ENCODE data around the gene NRAP.

The NRAP gene

GRCh38 chr10:113561214-113561613 is 102.6 kb downstream of the NRAP start:
- no peak for DNase-seq (ENCODE audit: low read depth)

- no peak for DNase-seq (ENCODE audit: low read depth)
Observed at GRCh38 chr10:113560071-113560470, 103.8 kb downstream of the NRAP start.

GRCh38 chr10:113557903-113558321 is 105.9 kb downstream of the NRAP start:
- no peak for DNase-seq (ENCODE audit: low read depth)

- DNase-seq (ENCODE audit: low read depth), result no peak
Observed at GRCh38 chr10:113557424-113557862, 106.4 kb downstream of the NRAP start.

DNA sequence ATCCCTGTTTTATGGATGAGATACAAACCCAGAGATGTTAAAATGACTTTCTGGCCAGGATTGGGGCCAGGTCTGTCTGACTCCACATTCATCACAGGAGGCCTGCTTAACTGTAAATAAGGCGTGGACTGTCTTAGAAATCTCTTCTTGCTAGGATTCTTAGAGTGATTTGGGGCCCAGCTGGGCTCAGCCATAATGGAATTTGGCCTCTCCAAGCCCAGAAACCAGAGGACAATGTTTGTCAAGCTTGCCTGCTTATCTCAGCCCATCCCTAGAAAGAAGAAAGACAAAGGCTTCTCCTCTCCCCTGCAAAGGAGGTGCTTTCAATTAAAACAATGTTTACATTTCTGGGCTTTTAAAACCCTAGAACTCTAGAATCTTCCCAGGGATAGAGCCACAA is 108.1 kb downstream of the NRAP start:
- DNase-seq (ENCODE audit: low read depth), result no peak

DNA sequence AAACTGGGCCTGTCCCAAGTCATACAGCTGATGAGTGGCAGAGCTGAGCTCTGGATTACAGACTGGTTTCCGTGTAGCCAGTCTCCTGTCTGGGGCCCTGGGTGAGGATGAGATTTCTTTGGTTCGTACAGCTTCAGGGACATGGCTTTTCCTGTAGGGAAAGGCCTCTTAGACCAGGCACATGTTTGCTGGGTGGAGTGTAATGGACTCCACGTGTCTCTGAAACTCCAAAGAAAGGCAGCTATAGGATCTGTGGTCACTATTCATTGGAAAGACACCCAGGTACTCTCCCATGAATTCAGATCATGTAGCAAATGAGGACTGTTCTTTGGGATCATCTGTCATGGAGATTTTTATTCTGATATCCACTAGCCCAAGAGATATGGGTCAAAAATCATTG is 108.6 kb downstream of the NRAP start:
- no peak for DNase-seq (ENCODE audit: low read depth)

DNA sequence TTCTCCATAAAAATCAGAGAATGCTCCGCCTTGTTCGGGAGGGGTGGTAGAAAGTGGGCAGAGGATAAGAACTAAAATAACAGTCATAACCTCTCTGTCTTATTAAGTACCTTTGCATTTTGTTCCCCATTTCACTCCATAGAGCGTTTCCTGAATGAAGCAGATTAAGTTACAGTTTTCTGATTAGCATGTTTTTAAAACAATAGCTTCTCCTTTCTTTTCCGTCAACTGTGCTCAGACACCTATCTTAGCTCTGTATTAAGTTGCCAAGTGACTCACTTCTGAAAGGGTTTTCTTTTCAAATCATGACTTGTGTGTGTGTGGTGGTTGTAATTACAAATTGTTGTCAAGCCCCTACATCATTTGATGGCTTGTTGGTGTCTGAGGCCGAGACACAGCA is 109.6 kb downstream of the NRAP start:
- DNase-seq (ENCODE audit: low read depth), result no peak

- DNase-seq (ENCODE audit: low read depth), result no peak
Observed at GRCh38 chr10:113553149-113553548, 110.7 kb downstream of the NRAP start.

GRCh38 chr10:113552701-113553100 is 111.1 kb downstream of the NRAP start, which contains the start of gene HABP2:
Gene HABP2, plus strand, starts transcription at chr10:113553053. Its CDS starts 69 bp downstream, at chr10:113553122.
- no peak for DNase-seq (ENCODE audit: low read depth)

DNA sequence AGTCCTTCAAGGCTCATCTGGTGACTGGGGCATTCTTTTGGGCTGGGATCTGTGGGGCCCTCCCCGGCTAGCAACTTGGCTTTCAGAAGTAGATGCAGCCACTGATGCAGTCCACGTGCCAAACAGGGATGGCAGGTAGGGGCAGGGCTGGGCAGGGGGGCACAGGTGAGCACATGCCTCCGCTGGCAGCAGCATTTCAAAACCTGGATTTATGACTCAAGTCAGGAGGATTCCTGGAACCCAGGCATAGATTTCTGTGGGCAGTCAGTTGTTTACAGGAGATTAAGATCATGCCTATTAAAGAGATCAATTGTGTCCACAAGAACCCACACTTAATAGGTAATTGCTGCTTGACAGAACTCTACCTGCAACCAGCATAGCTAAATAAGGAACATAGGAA is 111.8 kb downstream of the NRAP start:
- DNase-seq (ENCODE audit: low read depth), result no peak

- DNase-seq (ENCODE audit: low read depth), result no peak
Observed at GRCh38 chr10:113550365-113550764, 113.5 kb downstream of the NRAP start.

DNA sequence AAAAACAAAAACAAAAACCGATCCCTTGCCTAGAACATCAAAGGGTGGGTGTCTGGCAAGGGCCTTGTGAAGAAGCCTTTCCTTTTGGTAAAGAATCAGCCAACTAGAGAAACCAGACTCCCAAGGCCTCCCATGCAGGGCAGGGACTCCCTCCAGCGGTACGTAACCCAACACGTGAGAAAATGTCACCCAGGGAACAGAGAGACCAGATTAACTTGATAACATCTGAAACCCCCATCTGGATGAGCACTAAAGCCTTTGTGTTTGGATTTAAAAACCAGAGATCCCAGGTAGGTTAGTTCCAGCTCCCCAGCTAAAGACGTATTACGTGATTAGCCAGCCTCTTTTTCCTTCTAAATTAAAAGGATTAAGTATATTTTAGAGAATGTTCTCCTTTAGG is 114.0 kb downstream of the NRAP start:
- no peak for DNase-seq (ENCODE audit: low read depth)

GRCh38 chr10:113547426-113547825 is 116.4 kb downstream of the NRAP start:
- no peak for DNase-seq (ENCODE audit: low read depth)

DNA sequence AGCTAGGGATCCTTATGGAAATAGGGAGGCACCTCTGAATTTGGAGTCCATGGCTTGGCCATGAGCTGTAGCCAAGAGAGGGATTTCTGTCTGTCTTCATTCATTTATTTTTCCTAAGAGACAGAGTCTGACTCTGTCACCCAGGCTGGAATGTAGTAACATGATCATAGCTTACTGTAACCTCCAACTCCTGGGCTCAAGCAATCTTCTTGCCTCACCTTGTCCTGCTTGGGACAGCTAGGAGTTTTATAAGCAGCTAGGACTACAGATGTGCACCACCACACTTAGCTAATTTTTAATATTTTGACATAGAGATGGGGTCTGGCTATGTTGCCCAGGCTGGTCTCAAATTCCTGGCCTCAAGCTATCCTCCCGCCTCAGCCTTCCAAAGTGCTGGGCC is 119.4 kb downstream of the NRAP start:
- no peak for DNase-seq (ENCODE audit: low read depth)

- no peak for DNase-seq (ENCODE audit: low read depth)
Observed at GRCh38 chr10:113543107-113543955, 120.5 kb downstream of the NRAP start.

- DNase-seq (ENCODE audit: low read depth), result no peak
Observed at GRCh38 chr10:113541549-113541927, 122.3 kb downstream of the NRAP start.

DNA sequence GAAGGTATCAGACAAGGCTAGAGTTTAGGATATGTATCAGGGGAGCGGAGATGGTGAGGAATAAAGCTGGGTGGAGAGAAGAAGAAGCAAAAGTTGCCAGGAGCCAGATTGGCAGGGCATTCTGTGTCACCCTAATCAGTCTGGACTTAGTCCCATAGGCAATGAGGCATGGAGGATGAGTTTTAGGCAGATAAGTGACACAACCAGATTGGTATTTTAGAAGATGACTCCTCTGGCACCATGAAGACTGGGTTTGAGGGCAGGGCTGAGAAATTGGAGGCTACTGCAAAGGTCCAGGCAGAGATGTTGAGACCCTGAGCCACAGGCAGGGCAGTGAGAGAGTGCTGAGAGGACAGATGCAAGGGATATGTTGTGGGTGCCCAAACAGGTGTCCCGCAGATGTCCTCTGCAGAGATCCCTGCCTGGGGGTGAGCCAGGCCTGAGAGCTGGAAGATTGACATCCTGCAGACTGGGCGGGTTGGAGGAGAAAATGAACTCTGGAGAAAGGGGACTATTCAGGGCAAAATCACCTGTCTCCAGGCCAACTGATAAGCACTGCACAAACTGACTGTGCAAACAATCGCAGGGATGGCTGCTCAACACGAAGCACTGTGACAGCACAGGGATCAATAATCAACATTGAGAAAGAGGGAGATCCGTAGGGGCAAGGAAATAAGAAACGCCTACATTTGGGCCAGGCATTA is 122.8 kb downstream of the NRAP start:
- no peak for DNase-seq (ENCODE audit: low read depth)

DNA sequence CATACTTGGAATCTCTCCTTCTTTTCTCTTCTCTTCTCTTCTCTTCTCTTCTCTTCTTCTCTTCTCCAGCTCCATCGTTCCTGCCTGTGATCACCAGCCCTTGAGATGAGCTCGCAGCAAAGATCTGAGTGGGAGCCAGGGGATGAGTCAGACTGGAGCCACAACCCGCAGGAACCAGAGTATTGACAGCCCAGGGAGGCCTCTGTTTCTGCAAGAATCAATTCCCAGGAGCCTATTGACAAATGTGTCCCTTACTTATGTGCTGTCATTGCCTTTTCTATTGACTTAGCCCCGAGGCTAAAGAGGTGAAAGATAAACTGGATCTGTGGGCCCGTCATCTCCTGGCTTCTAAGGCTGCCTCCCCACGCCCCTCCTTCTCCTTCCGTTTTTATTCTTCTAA is 124.1 kb downstream of the NRAP start:
- DNase-seq (ENCODE audit: low read depth), result no peak
